ENCODE measurements around the gene JOSD2.
A peak's percentile ranks its signal among the peaks of the same experiment; 100 is the strongest.

JOSD2 gene

GRCh38 chr19:50517704-50518075, 6.7 kb upstream of the JOSD2 start:
- no peaks in the 10 kb centered on the region for H3K9me3 ChIP-seq
- H3K36me3 ChIP-seq = no peaks in the 10 kb centered on the region
- peaks cover 3% of the 10 kb centered on the region for H3K4me1 ChIP-seq
- H3K4me3 ChIP-seq (ENCODE audit: low read depth, low read length) = no peak overlapping the region
- no peak for TF ChIP-seq CTCF (IDR thresholded peaks at IDR 0.05; ENCODE audit: low read depth, low read length)
- DNase-seq = no peak
- H3K27me3 ChIP-seq = no peaks in the 10 kb centered on the region

GRCh38 chr19:50516964-50517703, 6.1 kb upstream of the JOSD2 start:
- no peak for DNase-seq
- Histone ChIP-seq H3K4me1 (peaks cover 3% of the 10 kb centered on the region), H3K9me3 (no peaks in the 10 kb centered on the region), H3K27me3 (no peaks in the 10 kb centered on the region), H3K36me3 (no peaks in the 10 kb centered on the region), H3K4me3 (ENCODE audit: low read depth, low read length) (no peak overlapping the region)
- TF ChIP-seq CTCF (IDR thresholded peaks at IDR 0.05; ENCODE audit: low read depth, low read length) = no peak

GRCh38 chr19:50516456-50516855, 5.5 kb upstream of the JOSD2 start:
- Histone ChIP-seq H3K9me3 (no peaks in the 10 kb centered on the region), H3K4me1 (peaks cover 3% of the 10 kb centered on the region), H3K4me3 (ENCODE audit: low read depth, low read length) (no peak overlapping the region), H3K27me3 (no peaks in the 10 kb centered on the region), H3K36me3 (no peaks in the 10 kb centered on the region)
- TF ChIP-seq CTCF (IDR thresholded peaks at IDR 0.05; ENCODE audit: low read depth, low read length) = no peak
- DNase-seq = no peak

GRCh38 chr19:50515168-50515561, 4.2 kb upstream of the JOSD2 start:
- Histone ChIP-seq H3K27me3 (no peaks in the 10 kb centered on the region), H3K9me3 (no peaks in the 10 kb centered on the region), H3K4me3 (ENCODE audit: low read depth, low read length) (no peak overlapping the region), H3K4me1 (peaks cover 3% of the 10 kb centered on the region), H3K36me3 (no peaks in the 10 kb centered on the region)
- no peak for TF ChIP-seq CTCF (IDR thresholded peaks at IDR 0.05; ENCODE audit: low read depth, low read length)
- no peak for DNase-seq

- H3K4me1 ChIP-seq = peaks cover 3% of the 10 kb centered on the region
- H3K4me3 ChIP-seq (ENCODE audit: low read depth, low read length) = peak overlapping the region; percentile 51
- peak; percentile 64 for DNase-seq
- H3K36me3 ChIP-seq = no peaks in the 10 kb centered on the region
- no peaks in the 10 kb centered on the region for H3K27me3 ChIP-seq
- no peak for TF ChIP-seq CTCF (IDR thresholded peaks at IDR 0.05; ENCODE audit: low read depth, low read length)
- H3K9me3 ChIP-seq = no peaks in the 10 kb centered on the region
These were observed 3.6 kb upstream of the JOSD2 start for GRCh38 chr19:50514346-50515167.
